COLO668 (cell line): Measurements from ENCODE around the gene PDE9A.

Source experiments
- DNase-seq: peaks from one replicate; lab custom pipeline; 2025; ENCODE audit not compliant: unreplicated experiment; lab: John Stamatoyannopoulos, UW

PDE9A gene

GRCh38 chr21:42641311-42642218, 11.9 kb upstream of the PDE9A start:
- DNase-seq: no peak

GRCh38 chr21:42642219-42642745, 11.1 kb upstream of the PDE9A start:
- no peak for DNase-seq

GRCh38 chr21:42644223-42645208, 8.9 kb upstream of the PDE9A start:
- no peak for DNase-seq

- DNase-seq: no peak
Observed at GRCh38 chr21:42645211-42646075, 8.0 kb upstream of the PDE9A start.

GRCh38 chr21:42646076-42646825, 7.2 kb upstream of the PDE9A start:
- no peak for DNase-seq

- no peak for DNase-seq
Observed at GRCh38 chr21:42646836-42647235, 6.6 kb upstream of the PDE9A start.

- DNase-seq: no peak
Observed at GRCh38 chr21:42648606-42649005, 4.8 kb upstream of the PDE9A start.

- DNase-seq: no peak
Observed at GRCh38 chr21:42649122-42650032, 4.0 kb upstream of the PDE9A start.

- DNase-seq: no peak
Observed at GRCh38 chr21:42650033-42650370, 3.4 kb upstream of the PDE9A start.

- no peak for DNase-seq
Observed at GRCh38 chr21:42650441-42651421, 2.7 kb upstream of the PDE9A start.

- no peak for DNase-seq
Observed at GRCh38 chr21:42651515-42652401, 1.7 kb upstream of the PDE9A start.

GRCh38 chr21:42652527-42653230, 742 bp upstream of the PDE9A start:
- DNase-seq: peak; percentile 44

GRCh38 chr21:42654179-42654912, 925 bp downstream of the PDE9A start:
- DNase-seq: peak; percentile 54

GRCh38 chr21:42654913-42655795, 1.7 kb downstream of the PDE9A start:
- no peak for DNase-seq
